GM11168 (cell line): Measurements from ENCODE around the gene ATP12A.
"Not testable (repeated sequence)": the region's sequence is repeated elsewhere in the genome, so short reads cannot be mapped to it uniquely, and the experiment has no call there.

Experiments
- in situ Hi-C: fragments of 300-500 bp; cut with MboI; formaldehyde crosslinking; loops from one replicate; pipeline ENCODE4 v1.12.0; 2022; ENCODE audit warnings: low sequenced_read_pairs; ENCODE audit not compliant: unreplicated experiment

The ATP12A gene

DNA sequence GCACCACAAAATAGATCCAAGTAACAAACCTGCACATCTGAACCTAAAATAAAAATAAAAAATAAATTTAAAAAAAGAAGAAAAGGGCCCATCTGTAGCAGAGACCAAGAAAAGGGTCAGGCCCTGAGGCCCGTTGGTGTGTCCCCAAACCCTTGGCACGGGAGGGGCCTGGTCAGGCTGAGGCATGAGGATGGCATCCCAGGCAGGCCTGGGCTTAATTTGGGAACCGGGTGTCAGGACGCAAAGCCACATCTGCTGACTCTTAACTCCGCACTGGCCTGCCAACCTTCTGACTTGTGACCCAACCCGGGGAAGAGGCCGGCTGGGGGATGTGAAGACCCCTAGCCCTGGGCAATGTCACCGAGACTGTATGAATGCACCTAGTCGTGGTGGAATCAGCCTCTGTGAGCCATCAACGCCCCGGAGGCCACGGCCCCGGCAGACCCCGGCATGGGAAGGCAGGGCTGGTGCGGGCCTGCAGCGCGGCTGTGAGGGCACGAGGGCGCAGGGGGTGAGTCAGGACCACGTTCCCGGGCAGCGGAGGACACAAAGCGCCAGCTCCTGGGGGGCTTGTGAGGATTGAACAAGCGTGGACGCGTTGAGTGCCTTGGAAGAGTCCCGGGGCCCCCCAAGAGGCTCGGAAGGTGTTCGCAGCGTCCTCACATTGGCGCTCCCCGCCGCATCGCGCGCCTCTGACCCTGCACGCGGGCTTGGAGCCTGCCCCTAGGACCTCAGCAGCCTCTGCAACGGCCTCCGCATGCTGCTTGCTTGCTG is 38.2 kb downstream of the ATP12A start:
- in situ Hi-C loops: loop anchor here (25.0 kb wide), 1 partner anchor 269 kb away; no protein-coding TSS in a partner anchor

DNA sequence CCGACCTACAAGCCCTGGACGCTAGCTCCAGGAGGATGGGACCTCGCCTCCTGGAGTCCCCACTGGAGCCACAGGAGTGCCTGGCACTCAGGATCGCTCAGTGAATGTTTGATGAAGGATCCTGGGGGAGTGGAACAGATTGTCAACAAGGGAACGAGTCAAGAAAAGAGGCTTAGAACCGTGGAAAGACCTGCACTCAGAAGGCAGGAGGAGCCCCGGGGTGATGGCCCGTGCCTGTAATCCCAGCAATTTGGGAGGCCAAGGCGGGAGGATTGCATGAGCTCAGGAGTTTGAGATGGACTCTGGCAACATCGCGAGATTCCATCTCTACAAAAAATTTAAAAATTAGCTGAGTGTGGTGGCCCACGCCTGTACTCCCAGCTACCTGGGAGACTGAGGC is 38.9 kb downstream of the ATP12A start:
- in situ Hi-C loops: loop anchor here (25.0 kb wide), 1 partner anchor 268 kb away; no protein-coding TSS in a partner anchor

DNA sequence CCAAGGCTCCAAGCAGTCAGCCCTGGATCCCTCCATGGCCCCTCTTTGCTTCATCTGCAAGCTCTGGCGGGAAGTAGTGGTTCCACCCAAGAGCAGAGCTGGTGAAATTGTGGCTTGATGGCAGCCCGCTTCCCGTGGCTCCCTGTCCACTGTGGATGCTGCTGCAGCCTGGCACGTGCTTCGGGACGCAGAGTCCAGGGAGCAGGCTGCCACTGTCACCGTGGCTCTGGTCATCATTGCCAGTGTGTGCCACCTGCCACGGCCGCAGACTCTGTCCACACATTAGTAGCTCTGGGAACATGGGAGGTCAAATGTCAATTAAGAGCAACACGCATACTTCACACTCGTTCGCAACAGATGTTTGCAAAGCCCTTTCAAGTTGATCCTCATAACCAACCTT is 43.0 kb downstream of the ATP12A start:
- in situ Hi-C loops: loop anchor here (25.0 kb wide), 1 partner anchor 264 kb away; no protein-coding TSS in a partner anchor

DNA sequence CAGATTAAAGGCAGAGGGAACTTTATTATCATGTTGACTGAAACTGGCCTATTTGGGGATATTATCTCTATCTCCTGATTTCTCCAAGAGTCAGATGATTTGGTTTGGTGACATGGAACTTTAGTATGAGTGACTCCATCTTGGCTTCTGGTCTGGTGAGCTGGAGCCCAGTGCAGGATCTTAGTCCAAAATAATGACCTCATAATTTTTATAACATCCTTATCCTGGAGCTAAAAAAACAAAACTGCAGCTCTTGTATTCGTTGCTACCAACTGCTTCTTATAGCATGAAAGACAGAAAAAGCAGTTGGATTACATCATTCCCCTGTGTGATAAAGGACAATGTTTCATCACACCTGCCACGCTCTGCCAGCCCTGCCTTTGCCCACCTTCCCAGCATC is 44.5 kb downstream of the ATP12A start:
- in situ Hi-C loops: loop anchor here (5.0 to 25.0 kb wide), 2 partner anchors 37 to 263 kb away; no protein-coding TSS in a partner anchor

DNA sequence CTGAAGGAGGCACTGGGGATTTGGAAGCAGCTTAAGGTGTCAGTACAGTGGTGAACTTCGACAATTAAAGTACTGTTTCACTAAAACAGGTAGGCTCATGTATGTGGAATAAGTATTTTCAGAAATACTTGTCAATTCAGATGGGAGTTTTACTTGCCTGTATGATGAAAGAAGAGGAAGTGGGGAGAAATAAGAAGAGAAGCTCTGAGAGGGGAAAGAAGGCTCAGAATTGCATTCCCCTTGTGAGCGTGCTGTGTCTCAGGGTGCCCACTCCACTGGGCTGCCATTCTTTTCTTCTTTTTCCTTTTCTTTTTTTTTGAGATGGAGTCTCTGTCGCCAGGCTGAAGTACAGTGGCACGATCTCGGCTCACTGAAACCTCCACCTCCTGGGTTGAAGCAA is 45.2 kb downstream of the ATP12A start:
- in situ Hi-C loops: loop anchor here (5.0 kb wide), 1 partner anchor 38 kb away; no protein-coding TSS in a partner anchor

DNA sequence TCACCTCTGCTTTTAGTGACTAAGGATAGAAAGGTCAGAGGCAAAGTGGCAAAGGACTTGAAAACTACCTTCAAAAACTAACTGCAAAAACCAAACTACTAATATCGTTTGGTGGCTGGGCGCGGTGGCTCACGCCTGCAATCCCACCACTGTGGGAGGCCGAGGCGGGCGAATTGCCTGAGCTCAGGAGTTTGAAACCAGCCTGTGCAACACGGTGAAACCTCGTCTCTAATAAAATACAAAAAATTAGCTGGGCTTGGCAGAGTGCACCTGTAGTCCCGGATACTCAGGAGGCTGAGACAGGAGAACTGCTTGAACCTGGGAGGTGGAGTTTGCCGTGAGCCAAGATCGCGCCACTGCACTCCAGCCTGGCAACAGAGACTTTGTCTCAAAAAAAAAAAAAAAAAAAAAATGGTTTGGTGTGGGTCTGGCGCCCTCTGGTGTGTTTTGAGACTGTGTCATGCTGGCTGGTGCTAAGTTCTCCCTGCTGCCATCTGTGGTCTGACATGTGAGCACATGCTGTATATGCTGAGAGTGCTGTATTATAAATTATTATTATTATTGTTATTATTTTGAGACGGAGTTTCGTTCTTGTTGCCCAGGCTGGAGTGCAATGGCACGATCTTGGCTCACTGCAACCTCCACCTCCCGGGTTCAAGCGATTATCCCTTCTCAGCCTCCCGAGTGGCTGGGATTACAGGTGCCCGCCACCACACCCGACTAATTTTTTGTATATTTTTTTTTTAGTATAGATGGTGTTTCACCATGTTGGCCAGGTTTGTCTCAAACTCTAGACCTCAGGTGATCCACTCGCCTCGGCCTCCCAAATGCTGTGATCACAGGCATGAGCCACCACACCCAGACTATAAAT is 47.8 kb downstream of the ATP12A start:
- in situ Hi-C loops: loop anchor here (5.0 kb wide), 1 partner anchor 41 kb away; no protein-coding TSS in a partner anchor

DNA sequence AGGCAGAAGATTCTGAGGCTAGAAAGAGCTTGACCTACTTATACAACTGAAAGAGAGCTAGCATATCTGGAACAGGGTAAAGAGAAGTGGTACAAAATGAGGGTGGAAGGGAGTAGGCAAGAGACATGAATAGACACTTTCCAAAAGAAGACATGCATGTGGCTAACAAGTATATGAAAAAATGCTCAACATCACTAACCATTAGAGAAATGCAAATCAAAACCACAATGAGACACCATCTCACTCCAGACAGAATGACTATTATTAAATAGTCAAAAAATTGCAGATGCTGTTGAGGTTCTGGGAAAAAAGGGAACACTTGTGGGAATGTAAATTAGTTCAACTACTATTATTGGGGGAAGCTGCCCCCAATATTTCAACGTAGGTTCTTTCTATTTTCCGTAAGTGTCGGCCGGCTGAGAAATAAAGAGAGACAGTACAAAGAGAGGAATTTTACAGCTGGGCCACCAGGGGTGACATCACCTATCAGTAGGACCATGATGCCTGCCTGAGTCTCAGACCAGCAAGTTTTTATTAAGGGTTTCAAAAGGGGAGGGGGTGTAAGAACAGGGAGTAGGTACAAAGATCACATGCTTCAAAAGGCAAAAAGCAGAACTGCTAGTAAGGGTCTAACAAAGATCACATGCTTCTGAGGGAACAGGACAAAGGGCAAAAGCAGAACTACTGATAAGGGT is 50.8 kb downstream of the ATP12A start:
- in situ Hi-C loops: not testable (repeated sequence)

DNA sequence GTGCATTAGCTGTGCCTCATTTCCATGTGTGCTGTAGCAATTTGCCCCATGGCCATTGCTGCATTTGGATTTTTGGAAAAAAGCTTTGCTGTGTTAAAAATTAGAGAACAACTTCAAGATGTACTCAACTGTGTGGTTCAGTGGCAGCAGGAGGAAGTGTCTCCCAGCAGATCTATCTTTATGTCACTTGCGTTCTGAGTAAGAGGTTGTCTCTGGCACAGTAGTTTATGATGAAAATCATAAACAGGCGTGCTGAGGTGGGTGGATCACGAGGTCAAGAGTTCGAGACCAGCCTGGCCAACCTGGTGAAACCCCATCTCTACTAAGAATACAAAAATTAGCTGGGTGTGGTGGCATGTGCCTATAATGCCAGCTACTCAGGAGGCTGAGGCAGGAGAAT is 54.7 kb downstream of the ATP12A start:
- in situ Hi-C loops: no loop called here

DNA sequence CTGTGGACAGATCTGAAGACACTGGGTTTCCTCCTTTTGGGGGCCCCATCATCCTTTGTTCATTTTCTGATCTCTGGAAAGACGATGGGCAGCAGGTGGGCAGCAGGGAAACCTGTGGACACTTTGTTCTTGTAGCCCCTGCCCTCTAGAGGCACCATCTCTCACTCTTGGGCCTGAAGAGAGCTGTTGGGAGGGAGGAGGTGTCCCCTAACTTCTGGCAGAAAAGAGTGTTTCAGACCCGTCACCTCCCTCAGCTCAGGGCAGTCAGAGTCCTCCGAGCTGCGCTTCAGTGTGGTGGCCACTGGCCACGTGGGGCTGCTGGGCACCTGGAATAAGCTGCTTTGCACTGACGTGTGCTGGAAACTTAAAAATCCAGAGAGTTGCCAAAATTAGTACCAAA is 56.8 kb downstream of the ATP12A start:
- in situ Hi-C loops: no loop called here

DNA sequence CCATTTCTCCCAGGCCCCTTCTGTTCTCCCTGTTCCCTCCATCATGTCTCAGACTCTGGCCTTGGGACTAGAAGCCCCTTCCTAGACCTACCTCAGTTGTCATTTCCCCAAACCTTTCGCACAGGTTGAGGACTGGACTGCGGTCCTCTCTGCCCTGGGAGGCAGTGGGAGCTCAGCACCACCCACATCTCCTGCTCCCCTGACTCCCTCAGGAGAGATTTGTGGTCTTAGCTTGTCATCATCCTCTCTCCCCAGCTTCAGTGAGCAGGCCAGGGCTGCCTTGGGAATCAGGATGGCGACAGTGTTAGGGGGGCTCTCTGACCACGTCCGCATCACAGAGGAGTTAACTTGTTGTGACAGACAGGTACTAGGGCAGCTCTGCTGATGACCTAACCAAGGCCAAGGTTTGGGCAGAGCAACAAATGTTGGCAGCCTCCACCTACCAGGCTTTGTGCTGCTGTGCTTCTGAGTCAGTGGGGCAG is 58.2 kb downstream of the ATP12A start:
- in situ Hi-C loops: no loop called here

DNA sequence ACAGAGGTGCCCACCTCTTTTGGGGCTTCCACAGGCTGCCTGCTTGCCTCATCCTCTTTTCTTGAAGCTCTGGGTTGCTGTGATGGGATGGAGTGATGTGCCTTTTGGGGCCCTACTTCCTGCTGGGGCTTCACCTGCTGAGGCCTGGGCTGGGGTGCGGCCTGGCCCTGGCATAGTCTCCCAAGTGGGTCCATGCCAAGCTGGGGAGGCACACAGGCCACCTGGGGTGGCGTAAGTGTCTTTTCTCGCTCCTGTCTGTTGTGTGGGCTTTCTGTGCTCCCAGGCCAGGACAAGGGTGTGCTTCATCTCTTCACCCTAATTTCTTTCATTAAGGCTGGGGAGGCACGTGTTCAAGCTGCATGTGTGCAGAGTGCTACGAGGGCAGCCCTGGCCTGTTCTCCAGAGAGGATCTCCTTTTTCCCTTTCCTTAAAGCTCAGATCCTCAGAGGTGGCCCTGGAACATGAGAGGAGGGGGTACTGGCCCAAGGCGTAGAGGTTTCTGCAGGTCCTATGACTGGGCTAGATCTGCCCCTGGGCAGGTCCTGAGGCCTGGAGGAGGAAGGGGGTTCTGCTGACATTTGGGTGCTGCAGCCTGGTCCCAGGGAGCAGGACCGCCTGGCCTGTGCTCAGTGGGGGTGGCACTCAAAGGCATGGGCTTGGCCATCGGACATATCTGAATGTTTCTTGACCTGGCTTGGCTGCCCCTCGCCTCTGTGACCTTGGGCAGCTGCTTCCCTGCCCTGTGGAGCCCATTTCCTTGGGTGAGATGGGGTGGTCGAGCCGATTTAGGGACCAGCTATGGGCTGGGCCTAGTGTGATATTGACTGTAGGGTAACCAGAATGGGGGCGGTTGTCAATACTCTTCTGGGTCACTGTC is 60.0 kb downstream of the ATP12A start:
- in situ Hi-C loops: no loop called here

DNA sequence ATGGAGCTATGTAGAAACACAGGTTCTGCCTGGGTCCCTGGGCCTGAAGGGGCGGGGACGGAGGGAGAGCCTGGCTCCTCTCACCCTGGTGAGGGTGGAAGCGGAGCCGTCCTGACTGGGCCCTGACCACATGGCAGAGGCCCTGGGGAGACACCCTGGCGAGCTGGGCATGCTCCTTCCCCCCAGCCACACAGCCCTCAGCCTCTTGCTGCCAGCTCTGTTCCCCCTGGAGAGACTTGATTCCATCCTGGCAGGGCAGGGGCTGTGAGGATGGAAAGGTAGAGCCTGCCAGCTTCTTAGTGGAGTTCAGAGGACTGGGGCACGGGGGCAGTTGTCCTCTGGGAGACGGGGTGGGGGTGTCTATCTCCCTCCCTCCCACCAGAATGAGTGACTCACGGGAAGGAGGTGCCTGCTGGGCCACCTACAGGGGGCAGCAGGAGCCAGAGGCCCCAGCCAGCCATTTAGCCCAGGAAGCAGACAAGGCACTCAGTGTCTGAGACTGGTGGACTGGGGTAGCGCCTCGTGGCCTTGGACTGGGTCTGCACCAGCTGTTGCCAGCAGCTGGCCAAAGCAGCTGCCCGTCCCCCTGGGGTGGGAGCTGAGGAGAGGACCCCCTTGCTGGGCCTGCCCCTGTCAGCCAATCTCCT is 60.9 kb downstream of the ATP12A start:
- in situ Hi-C loops: no loop called here

DNA sequence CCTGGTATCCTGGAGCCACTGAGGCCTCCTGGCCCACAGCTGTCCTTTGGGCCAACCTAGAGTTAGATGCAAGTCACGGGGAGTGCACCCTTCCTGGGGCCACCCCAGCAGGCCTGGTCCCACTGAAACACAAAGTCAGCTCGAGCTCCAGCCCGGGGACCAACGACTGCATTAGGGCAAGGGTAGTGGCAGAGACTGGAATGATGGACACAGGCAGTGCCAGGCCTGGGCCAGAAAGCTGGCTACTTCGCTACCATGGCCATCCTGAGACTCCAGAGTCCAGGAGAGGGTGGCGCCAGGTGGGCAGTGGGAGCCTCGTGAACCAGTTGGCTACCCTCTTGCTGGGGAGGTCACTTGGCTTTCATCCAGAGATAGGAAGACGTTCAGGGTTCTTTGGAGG is 61.6 kb downstream of the ATP12A start:
- in situ Hi-C loops: no loop called here

DNA sequence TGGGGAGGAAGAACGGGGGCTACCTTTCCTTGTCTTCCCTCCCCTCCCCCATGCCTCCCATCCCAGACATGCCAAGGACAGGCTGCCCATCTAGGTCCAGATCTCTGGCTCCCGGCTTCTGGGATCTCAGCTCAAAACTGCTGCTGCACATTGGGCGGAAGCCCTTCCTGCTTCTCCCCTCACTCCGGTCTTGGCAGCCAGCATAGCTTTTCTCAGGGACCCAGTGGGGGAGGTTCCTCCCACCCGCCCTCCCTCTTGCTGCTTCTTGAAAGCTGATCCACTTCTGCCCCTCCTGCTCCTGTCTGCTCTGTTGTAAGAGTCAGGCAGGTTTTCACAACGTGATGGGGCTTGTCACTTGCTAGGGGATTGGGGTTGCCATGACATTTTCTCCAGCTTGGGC is 62.1 kb downstream of the ATP12A start:
- in situ Hi-C loops: no loop called here

DNA sequence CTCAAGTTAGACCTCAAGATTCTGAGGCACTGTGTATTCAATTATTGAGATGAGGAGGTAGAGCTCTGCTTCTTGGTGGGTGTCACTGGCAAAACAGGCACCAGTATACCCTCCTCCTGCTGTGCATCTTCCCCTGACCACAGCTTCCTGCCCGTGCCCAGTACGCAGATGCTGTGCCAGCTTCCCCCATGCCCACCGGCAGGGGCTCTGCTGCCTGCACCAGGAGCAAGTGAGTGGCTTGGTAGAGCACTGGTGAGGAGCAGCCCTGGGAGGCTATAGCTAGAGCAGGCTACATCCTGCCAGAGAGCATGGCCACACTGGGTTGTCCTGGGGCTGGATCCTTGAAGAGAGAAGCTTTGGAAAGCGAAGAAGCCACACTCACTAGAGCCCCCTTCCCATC is 62.8 kb downstream of the ATP12A start:
- in situ Hi-C loops: no loop called here

DNA sequence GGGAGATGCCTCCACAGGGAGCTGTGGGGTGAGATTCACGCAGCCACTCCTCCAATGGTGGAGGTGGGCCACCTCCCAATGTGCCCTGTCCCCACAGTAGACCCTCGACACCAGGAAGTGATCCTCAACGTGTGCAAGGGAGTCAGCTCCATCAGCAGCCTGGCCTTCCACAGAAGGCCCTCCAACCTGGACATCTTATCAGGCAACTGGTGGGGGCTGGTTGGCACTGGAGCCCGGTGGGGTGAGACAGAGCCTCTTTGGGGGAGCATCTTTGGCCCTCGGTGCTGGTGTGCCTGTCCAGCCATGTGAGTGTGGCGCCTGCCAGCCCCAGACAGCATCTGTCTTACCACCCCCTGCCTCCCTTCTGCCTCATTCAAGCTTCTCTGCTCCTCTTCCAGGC is 64.0 kb downstream of the ATP12A start:
- in situ Hi-C loops: no loop called here

DNA sequence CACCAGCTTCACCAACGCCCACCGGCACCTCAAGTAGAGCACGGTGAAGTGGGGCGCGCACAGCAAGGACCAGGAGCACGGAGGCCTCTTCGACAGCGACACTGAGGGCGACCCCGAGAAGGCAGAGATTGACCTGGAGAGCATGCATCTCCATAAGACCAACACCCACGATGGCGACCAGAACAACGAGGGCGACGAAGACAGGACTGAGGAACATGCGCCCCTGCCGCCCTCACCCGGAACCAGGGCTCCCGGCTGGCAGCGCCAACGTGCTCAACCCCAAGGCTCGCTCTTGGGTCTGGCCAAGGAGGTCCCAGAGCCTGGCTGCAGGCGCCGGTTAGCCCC is 65.3 kb downstream of the ATP12A start:
- in situ Hi-C loops: no loop called here

DNA sequence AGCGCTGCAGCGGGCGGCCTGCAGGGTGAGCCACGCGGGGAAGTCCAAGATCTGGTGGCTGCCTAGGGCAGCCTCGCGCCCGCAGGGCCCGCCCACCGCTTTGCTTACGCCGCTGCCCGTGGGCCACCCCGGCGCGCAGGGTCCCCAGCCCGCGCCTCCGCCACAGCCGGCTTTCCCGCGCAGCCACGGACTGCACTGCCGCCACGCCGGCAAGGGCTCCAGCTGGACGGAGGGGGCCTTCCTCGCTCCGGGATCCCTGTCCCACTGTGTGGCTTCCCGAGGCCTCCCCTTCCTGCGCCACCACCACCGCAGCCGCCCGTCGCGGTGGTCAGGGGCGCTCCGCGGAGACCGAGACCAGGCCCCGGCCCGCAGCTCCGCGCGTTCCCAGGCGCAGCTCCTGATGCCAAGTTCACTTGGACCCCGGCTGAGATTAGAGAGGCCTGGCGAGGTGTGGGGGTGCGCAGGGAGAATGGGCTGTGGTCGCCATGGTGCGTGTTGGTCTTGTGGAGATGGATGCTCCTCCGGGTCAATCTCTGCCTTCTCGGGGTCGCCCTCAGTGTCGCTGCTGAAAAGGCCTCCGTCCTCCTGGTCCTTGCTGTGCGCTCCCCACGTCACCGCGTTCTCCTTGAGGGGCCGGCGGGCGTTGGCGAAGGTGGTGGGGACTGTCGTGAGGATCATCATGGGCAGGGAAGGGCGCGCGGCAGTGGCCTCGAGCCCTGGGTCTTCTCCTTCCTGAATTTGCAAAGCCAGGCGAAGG is 65.8 kb downstream of the ATP12A start:
- in situ Hi-C loops: no loop called here
